AG04450 (cell line): ENCODE results near the gene BRI3BP. TPM values are rescaled to one million over a fixed set of nuclear protein-coding genes. Genes with fewer than 3 reads are reported as not detected.

ENCODE experiments used
- CTCF ChIA-PET: fragments of 300-600, 350-600 bp; formaldehyde crosslinking; extraction: SDS; loops from one replicate; lab custom pipeline; 2022; ENCODE audit warnings: antibody characterized with exemption, inconsistent platforms; lab: Charles Lee
- POLR2A ChIA-PET: fragments of 350-600 bp; formaldehyde crosslinking; extraction: SDS; loops from one replicate; lab custom pipeline; 2021; ENCODE audit warnings: antibody characterized with exemption, inconsistent platforms; lab: Yijun Ruan, JAX
- DNase-seq: peaks from one replicate; pipeline ENCODE4 v3.0.0-alpha.2; 2011; ENCODE audit warnings: low read depth, low spot score
- H3K27ac ChIP-seq: one replicate; pipeline ENCODE4 v1.5.1; 2012; ENCODE audit warnings: low read depth, low read length, control low read depth
- H3K27me3 ChIP-seq: one replicate; pipeline ENCODE4 v1.6.0; 2012; ENCODE audit warnings: low read length; ENCODE audit not compliant: control insufficient read depth, insufficient read depth
- H3K4me3 ChIP-seq: 2 replicates; pipeline ENCODE4 v1.5.1; 2011; ENCODE audit warnings: mild to moderate bottlenecking, low read depth, low read length, control low read depth
- H3K9me3 ChIP-seq: 2 replicates; pipeline ENCODE4 v1.5.1; 2012; ENCODE audit warnings: low read length; ENCODE audit not compliant: control insufficient read depth, insufficient read depth
- polyA plus RNA-seq: library from polyadenylated mRNA; depleted of rRNA; stranded (reverse); fragments of >200 nt; gene quantifications from 2 replicates; pipeline ENCODE4 v1.2.3, GENCODE V29; 2011
- TF ChIP-seq, protein P1 (sequence below): IDR thresholded peaks from 2 replicates; pipeline ENCODE4 v1.5.1; 2011; ENCODE audit warnings: low read depth, low read length, control low read depth, inconsistent platforms

BRI3BP gene
- polyA plus RNA-seq, 1 experiment, result 2.9 TPM

DNA sequence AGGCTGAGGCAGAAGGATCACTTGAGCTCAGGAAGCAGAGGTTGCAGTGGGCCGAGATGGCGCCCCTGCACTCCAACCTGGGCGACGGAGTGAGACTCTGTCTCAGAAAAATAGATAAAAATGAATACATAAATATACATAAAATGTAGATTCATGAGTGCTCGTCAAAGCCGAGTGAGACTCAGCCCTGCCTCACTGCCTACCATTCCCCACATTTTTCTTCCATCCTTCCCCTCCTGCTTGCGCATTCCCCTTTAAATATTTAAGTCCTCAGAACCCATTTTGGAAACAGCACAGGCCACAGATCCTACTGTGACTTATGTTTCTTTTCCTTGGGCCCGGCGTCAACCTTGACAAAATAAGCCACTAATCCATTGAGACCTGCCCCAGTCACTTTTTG is 39.8 kb downstream of the BRI3BP start:
- no peak for DNase-seq
- H3K27me3 ChIP-seq, result no peaks in the 10 kb centered on the region
- H3K27ac ChIP-seq, result no peak overlapping the region
- ChIA-PET CTCF (no interaction called here), POLR2A (no interaction called here)
- H3K9me3 ChIP-seq, result no peaks in the 10 kb centered on the region
- TF ChIP-seq, protein P1, sequence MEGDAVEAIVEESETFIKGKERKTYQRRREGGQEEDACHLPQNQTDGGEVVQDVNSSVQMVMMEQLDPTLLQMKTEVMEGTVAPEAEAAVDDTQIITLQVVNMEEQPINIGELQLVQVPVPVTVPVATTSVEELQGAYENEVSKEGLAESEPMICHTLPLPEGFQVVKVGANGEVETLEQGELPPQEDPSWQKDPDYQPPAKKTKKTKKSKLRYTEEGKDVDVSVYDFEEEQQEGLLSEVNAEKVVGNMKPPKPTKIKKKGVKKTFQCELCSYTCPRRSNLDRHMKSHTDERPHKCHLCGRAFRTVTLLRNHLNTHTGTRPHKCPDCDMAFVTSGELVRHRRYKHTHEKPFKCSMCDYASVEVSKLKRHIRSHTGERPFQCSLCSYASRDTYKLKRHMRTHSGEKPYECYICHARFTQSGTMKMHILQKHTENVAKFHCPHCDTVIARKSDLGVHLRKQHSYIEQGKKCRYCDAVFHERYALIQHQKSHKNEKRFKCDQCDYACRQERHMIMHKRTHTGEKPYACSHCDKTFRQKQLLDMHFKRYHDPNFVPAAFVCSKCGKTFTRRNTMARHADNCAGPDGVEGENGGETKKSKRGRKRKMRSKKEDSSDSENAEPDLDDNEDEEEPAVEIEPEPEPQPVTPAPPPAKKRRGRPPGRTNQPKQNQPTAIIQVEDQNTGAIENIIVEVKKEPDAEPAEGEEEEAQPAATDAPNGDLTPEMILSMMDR, result no peak
- H3K4me3 ChIP-seq, result no peak overlapping the region

DNA sequence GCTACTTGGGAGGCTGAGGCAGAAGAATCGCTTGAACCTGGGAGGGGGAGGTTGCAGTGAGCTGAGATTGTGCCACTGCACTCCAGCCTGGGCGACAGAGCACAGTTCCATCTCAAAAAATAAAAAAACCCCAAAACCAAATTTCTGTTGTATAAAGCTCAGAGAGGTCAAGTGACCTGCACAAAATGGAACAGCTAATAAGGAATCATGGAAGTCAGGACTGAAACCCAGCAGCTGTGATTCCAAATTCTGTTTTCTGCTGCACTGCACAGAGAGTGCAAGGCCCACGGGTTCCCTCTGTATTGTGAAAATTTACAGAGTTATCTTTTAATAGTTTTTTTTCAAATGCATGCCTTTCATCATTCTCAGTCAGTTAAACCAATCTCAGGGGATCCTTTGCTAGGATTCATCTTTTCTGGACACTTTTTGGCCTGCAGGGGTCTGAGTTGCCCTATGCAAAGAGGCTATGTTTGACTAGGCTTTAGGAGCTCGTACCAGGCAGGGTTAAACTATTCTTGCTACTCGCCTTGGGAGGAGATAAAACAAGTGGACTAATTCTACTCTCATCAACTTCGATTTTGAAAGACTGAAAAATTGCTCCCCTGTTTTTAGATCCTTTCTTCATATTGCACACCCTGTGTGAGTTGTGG is 45.7 kb downstream of the BRI3BP start:
- Histone ChIP-seq H3K9me3 (no peaks in the 10 kb centered on the region), H3K4me3 (no peak overlapping the region), H3K27ac (no peak overlapping the region), H3K27me3 (no peaks in the 10 kb centered on the region)
- TF ChIP-seq, protein P1, result 0 out of 2 replicates have a peak, but pooled peaks have one; percentile 2
- DNase-seq, result no peak
- POLR2A ChIA-PET, result no interaction called here
- CTCF ChIA-PET, result no interaction called here

DNA sequence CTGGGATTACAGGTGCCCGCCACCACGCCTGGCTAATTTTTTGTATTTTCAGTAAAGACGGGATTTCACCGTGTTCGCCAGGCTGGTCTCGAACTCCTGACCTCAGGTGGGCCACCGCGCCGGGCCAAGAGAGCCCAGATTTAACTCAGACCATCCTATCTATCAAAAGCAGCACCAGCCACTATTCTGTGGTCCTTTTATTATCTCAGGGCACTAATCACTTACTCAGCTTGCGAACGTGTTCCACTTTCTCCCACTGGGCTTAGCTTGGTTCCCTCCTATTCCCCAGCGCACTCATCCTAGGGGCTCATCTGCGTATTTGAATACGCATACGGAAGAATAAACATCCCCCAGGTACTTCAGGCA is 55.6 kb downstream of the BRI3BP start:
- CTCF ChIA-PET, result no interaction called here

DNA sequence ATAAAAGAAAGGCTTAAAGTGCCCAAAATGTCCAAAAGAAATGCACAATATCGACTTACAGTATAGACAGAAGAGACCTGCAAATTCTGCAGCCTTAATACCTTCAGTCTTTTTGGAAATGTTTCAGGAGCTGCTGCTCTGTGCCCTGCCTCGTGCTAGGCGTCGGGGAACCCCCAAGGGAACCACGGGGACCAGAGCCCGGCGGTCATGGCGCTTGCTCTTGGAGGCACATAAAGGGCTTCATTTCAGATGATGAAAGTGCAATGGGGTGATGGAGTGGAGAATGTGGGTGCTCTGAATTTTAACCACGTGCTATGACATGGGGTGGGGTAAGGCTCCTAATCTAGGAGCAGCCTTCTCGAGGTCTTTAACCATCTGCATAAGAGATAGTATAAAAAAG is 57.0 kb downstream of the BRI3BP start:
- CTCF ChIA-PET, result no interaction called here
- Histone ChIP-seq H3K4me3 (no peak overlapping the region), H3K27me3 (no peaks in the 10 kb centered on the region), H3K27ac (no peak overlapping the region), H3K9me3 (no peaks in the 10 kb centered on the region; the same call in 1 of the 2 replicates)
- TF ChIP-seq, protein P1, result no peak
- DNase-seq, result no peak
- POLR2A ChIA-PET, result no interaction called here

More for the DNA sequence above, 55.6 kb downstream of the BRI3BP start:
- Histone ChIP-seq H3K27me3 (no peaks in the 10 kb centered on the region), H3K9me3 (no peaks in the 10 kb centered on the region; the same call in 1 of the 2 replicates), H3K4me3 (peak overlapping the region; percentile 53), H3K27ac (no peak overlapping the region)
- DNase-seq, result no peak
- POLR2A ChIA-PET, result interaction anchor here (0.6 to 0.8 kb wide), 3 partner anchors 16 to 43 kb away, joined by 3 read pairs; partner anchors contain the start of gene AACS
- TF ChIP-seq, protein P1, result no peak

DNA sequence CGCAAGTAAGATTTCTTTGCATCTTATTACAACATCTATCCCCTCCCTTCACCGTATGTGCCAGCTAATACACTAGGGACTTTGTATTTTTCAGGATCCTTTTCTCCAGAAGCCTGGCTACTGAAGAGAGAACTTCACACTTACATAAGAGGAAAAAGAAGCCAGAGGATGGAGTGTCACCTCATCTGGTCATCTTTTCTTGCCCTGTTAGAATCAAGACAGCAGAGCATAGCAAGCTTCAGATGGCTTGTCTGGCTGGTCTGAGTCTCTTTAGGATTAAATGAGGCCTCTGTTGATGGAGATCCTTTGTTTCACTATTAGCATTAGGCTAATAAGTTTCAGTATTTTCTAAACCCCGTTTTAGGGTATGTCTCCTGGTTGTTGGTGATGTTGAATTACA is 57.4 kb downstream of the BRI3BP start:
- H3K27me3 ChIP-seq, result no peaks in the 10 kb centered on the region
- CTCF ChIA-PET, result no interaction called here
- DNase-seq, result no peak
- H3K4me3 ChIP-seq, result no peak overlapping the region
- POLR2A ChIA-PET, result no interaction called here
- TF ChIP-seq, protein P1, result no peak
- H3K27ac ChIP-seq, result no peak overlapping the region
- no peaks in the 10 kb centered on the region; the same call in 1 of the 2 replicates for H3K9me3 ChIP-seq
